ENCODE results near the gene TBC1D3K. TPM values are rescaled to one million over a fixed set of nuclear protein-coding genes. Genes with fewer than 3 reads are reported as not detected.
"Not testable (repeated sequence)": the region's sequence is repeated elsewhere in the genome, so short reads cannot be mapped to it uniquely, and the experiment has no call there.

Gene TBC1D3K
- total RNA-seq (ENCODE audit: low replicate concordance): not detected in 2 replicates
- long read RNA-seq: 0 reads

GRCh38 chr17:37924115-37924514 is at the start of gene TBC1D3K:
TBC1D3K (plus strand) TSS chr17:37924415; CDS start chr17:37926000, 1,585 bp downstream.
- not testable (repeated sequence) for H3K27me3 Mint-ChIP-seq; H3K4me1 Mint-ChIP-seq (ENCODE audit: unreplicated experiment)

GRCh38 chr17:37884516-37884915 is 39.7 kb upstream of the TBC1D3K start:
- TF ChIP-seq CTCF (conservative IDR thresholded peaks at IDR 0.05): no peak
- Mint-ChIP-seq H3K27ac (no peak overlapping the region), H3K4me3 (no peak overlapping the region), H3K4me1 (ENCODE audit: unreplicated experiment) (no peaks in the 10 kb centered on the region), H3K9me3 (no peaks in the 10 kb centered on the region), H3K27me3 (no peaks in the 10 kb centered on the region), H3K36me3 (no peaks in the 10 kb centered on the region)
- DNase-seq (ENCODE audit: extremely low spot score, unreplicated experiment): no peak

More at GRCh38 chr17:37924115-37924514, at the start of gene TBC1D3K:
- H3K4me3 Mint-ChIP-seq; DNase-seq (ENCODE audit: extremely low spot score, unreplicated experiment); H3K36me3 Mint-ChIP-seq; H3K9me3 Mint-ChIP-seq; H3K27ac Mint-ChIP-seq: not testable (repeated sequence)

- Mint-ChIP-seq H3K4me1 (ENCODE audit: unreplicated experiment) (no peaks in the 10 kb centered on the region), H3K27me3 (no peaks in the 10 kb centered on the region), H3K9me3 (peaks cover 5% of the 10 kb centered on the region), H3K4me3 (no peak overlapping the region), H3K27ac (no peak overlapping the region), H3K36me3 (no peaks in the 10 kb centered on the region)
- no peak for DNase-seq (ENCODE audit: extremely low spot score, unreplicated experiment)
- no peak for TF ChIP-seq CTCF (conservative IDR thresholded peaks at IDR 0.05)
These were observed 39.1 kb upstream of the TBC1D3K start for GRCh38 chr17:37885136-37885535.

GRCh38 chr17:37888881-37889280 is 35.3 kb upstream of the TBC1D3K start:
- no peak for TF ChIP-seq CTCF (conservative IDR thresholded peaks at IDR 0.05)
- no peak for DNase-seq (ENCODE audit: extremely low spot score, unreplicated experiment)
- H3K27ac Mint-ChIP-seq: no peak overlapping the region
- no peaks in the 10 kb centered on the region for H3K36me3 Mint-ChIP-seq
- H3K9me3 Mint-ChIP-seq: peaks cover 5% of the 10 kb centered on the region
- no peaks in the 10 kb centered on the region for H3K4me1 Mint-ChIP-seq (ENCODE audit: unreplicated experiment)
- no peaks in the 10 kb centered on the region for H3K27me3 Mint-ChIP-seq
- no peak overlapping the region for H3K4me3 Mint-ChIP-seq

GRCh38 chr17:37896961-37897360 is 27.3 kb upstream of the TBC1D3K start:
- H3K4me1 Mint-ChIP-seq (ENCODE audit: unreplicated experiment); H3K9me3 Mint-ChIP-seq; H3K27ac Mint-ChIP-seq; H3K4me3 Mint-ChIP-seq; H3K36me3 Mint-ChIP-seq; DNase-seq (ENCODE audit: extremely low spot score, unreplicated experiment); H3K27me3 Mint-ChIP-seq: not testable (repeated sequence)

Other genes starting within 250 kb of the TBC1D3K start
- 10.6 and 19.0 TPM in 2 replicates for gene HNF1B, start 179.4 kb upstream of the TBC1D3K start, total RNA-seq (ENCODE audit: low replicate concordance)
- 32.4 and 44.9 TPM in 2 replicates for gene TBC1D3L, start 64.6 kb downstream of the TBC1D3K start, total RNA-seq (ENCODE audit: low replicate concordance)
- 0.60 TPM in 1 of 2 replicates, not detected in the other for gene TBC1D3D, start 79.6 kb downstream of the TBC1D3K start, total RNA-seq (ENCODE audit: low replicate concordance)
- gene TBC1D3C, start 144.2 kb downstream of the TBC1D3K start, total RNA-seq (ENCODE audit: low replicate concordance): not detected in 2 replicates
- not detected in 2 replicates for gene TBC1D3E, start 203.5 kb downstream of the TBC1D3K start, total RNA-seq (ENCODE audit: low replicate concordance)